Smooth muscle cell (in vitro differentiated cells): ENCODE results near the gene SELENON. TPM values are rescaled to one million over a fixed set of nuclear protein-coding genes. Genes with fewer than 3 reads are reported as not detected.

Experiments
- DNase-seq: peaks from one replicate; lab custom pipeline; 2025; ENCODE audit not compliant: unreplicated experiment; lab: John Stamatoyannopoulos, UW
- H2AFZ ChIP-seq: fragments of 200-600 bp; sonication (generic); 2 replicates; pipeline ENCODE4 v1.6.0; 2016; ENCODE audit warnings: antibody characterized with exemption, low read depth, mild to moderate bottlenecking
- H3F3A ChIP-seq: fragments of 200-600 bp; sonication (generic); 2 replicates; pipeline ENCODE4 v1.6.0; 2017; ENCODE audit warnings: antibody characterized with exemption, low read depth
- H3K27ac ChIP-seq: fragments of 200-600 bp; sonication (generic); 2 replicates; pipeline ENCODE4 v1.5.1; 2016; ENCODE audit warnings: low read depth, mild to moderate bottlenecking
- H3K27me3 ChIP-seq: fragments of 200-600 bp; sonication (generic); 2 replicates; pipeline ENCODE4 v1.6.1; 2016; ENCODE audit warnings: low read depth, mild to moderate bottlenecking
- H3K36me3 ChIP-seq: fragments of 200-600 bp; sonication (generic); 2 replicates; pipeline ENCODE4 v1.5.1; 2016; ENCODE audit warnings: low read depth
- H3K4me1 ChIP-seq: fragments of 200-600 bp; sonication (generic); 2 replicates; pipeline ENCODE4 v1.5.1; 2016; ENCODE audit warnings: low read depth
- H3K4me2 ChIP-seq: fragments of 200-600 bp; sonication (generic); 2 replicates; pipeline ENCODE4 v1.6.0; 2016; ENCODE audit warnings: mild to moderate bottlenecking
- H3K4me3 ChIP-seq: fragments of 200-600 bp; sonication (generic); 2 replicates; pipeline ENCODE4 v1.5.1; 2016; ENCODE audit warnings: mild to moderate bottlenecking
- H3K79me2 ChIP-seq: fragments of 200-600 bp; sonication (generic); 2 replicates; pipeline ENCODE4 v1.6.0; 2016; ENCODE audit warnings: low read depth, mild to moderate bottlenecking
- H3K9ac ChIP-seq: fragments of 200-600 bp; sonication (generic); 2 replicates; pipeline ENCODE4 v1.6.0; 2016; ENCODE audit warnings: low read depth
- H3K9me3 ChIP-seq: fragments of 200-600 bp; sonication (generic); replicated peaks from 2 replicates; pipeline ENCODE4 v1.5.1; 2016; ENCODE audit warnings: low read depth
- H4K20me1 ChIP-seq: fragments of 200-600 bp; sonication (generic); 2 replicates; pipeline ENCODE4 v1.6.0; 2016; ENCODE audit warnings: low read depth
- WGBS: methylation state at CpG from one replicate; pipeline ENCODE4 v1.1.7; 2016; ENCODE audit warnings: low lambda C conversion rate; 5-methylcytosine and 5-hydroxymethylcytosine counted together
- polyA plus RNA-seq: library from polyadenylated mRNA; unstranded; fragments of >200 nt; fragmentation: Nextera tagmentation; extraction: Ambion mirVana; gene quantifications from 2 replicates; pipeline ENCODE4 v1.2.1, GENCODE V29; 2016
- total RNA-seq: library from RNA; depleted of rRNA; stranded (reverse); fragments of >200 nt; gene quantifications from 2 replicates; pipeline ENCODE4 v1.2.3, GENCODE V29; 2014
- TF ChIP-seq, protein P1 (sequence below): fragments of 200-600 bp; sonication (generic); IDR thresholded peaks from 2 replicates; pipeline ENCODE4 v1.5.1; 2017; ENCODE audit warnings: borderline replicate concordance, mild to moderate bottlenecking, antibody characterized with exemption; ENCODE audit not compliant: insufficient read depth, poor library complexity, severe bottlenecking

The SELENON gene
- total and polyA plus RNA-seq, 2 experiments from 2014 or later, result 32.6 to 62.9 TPM

DNA sequence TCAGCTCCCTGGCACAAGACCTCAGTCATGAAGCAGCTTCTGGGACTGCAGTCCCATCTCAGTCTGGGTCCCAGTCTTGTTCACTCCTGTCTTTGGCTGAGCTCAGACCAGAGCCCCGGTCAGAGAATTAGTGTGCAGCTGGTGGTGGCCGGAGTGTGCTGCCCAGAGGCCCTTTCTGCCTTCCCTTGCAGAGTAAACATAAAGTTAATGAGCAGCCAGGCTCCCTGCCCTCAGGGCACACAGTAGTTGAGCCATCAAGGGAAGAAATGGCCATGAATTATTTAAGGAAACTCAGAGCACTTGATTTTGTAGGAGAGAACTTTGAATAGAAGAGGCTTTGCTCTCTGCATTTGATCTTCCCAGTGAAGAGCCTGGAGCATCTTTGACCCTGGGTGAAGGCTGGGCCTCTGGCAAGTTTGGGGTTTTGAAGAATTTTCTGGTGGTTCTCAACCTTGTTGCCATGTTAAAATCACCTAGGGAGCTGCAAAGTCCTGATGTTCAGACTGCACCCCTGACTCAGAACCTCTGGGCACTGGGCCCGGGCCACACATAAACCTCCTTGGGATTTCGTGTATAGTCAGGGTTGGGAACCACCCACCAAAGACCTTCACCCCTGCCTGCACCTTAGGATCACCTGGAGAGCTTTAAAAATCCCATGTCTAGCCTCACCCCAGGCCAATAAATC lies 26.4 kb upstream of the SELENON start:
- Histone ChIP-seq H3F3A (peaks cover 10% of the 10 kb centered on the region), H4K20me1 (no peaks in the 10 kb centered on the region), H3K79me2 (no peaks in the 10 kb centered on the region), H3K4me1 (peaks cover 19% of the 10 kb centered on the region), H2AFZ (no peak overlapping the region), H3K9ac (no peak overlapping the region), H3K9me3 (no peaks in the 10 kb centered on the region), H3K27ac (no peak overlapping the region), H3K36me3 (no peaks in the 10 kb centered on the region), H3K4me3 (no peak overlapping the region), H3K4me2 (no peak overlapping the region), H3K27me3 (no peaks in the 10 kb centered on the region)
- 69% methylated on average over 4 of the region's 4 CpGs for WGBS
- no peak for DNase-seq
- TF ChIP-seq, protein P1, sequence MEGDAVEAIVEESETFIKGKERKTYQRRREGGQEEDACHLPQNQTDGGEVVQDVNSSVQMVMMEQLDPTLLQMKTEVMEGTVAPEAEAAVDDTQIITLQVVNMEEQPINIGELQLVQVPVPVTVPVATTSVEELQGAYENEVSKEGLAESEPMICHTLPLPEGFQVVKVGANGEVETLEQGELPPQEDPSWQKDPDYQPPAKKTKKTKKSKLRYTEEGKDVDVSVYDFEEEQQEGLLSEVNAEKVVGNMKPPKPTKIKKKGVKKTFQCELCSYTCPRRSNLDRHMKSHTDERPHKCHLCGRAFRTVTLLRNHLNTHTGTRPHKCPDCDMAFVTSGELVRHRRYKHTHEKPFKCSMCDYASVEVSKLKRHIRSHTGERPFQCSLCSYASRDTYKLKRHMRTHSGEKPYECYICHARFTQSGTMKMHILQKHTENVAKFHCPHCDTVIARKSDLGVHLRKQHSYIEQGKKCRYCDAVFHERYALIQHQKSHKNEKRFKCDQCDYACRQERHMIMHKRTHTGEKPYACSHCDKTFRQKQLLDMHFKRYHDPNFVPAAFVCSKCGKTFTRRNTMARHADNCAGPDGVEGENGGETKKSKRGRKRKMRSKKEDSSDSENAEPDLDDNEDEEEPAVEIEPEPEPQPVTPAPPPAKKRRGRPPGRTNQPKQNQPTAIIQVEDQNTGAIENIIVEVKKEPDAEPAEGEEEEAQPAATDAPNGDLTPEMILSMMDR, result no peak

DNA sequence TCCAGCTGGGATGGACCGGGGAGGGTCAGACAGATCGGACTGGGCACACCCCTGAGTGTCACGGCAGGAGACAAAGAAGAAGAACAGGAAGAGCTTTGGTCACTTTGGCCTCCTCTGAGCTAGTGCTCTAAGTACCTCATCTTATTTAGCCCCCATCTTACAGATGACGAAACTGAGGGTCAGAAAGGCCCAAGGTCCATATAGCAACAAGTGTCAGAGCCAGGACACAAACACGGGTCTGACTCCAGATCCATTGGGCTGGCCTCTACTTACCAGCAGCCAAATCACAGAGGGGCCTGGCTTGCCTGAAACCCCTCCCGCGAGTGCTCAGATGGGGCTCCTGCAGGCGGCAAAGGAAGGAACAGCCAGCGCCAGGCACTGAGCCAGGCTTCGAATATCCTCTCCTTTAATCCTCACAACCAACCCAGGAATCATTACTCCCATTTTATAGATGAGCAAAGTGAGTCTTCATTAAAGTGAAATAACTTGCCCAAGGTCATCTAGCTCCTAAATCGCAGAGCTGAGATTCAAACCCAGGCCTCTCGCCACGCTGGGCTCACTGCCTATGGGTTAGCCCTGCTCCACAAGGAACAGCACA lies 25.7 kb upstream of the SELENON start:
- Histone ChIP-seq H3K27me3 (no peaks in the 10 kb centered on the region), H3K4me3 (no peak overlapping the region), H3K27ac (no peak overlapping the region), H4K20me1 (no peaks in the 10 kb centered on the region), H3K36me3 (no peaks in the 10 kb centered on the region), H3K9me3 (no peaks in the 10 kb centered on the region), H3K9ac (no peak overlapping the region), H3K4me1 (peaks cover 19% of the 10 kb centered on the region), H3K79me2 (no peaks in the 10 kb centered on the region), H2AFZ (no peak overlapping the region), H3F3A (peaks cover 10% of the 10 kb centered on the region), H3K4me2 (no peak overlapping the region)
- no peak for DNase-seq
- WGBS, result 90% methylated on average over 13 of the region's 13 CpGs
- TF ChIP-seq, protein P1, result no peak

DNA sequence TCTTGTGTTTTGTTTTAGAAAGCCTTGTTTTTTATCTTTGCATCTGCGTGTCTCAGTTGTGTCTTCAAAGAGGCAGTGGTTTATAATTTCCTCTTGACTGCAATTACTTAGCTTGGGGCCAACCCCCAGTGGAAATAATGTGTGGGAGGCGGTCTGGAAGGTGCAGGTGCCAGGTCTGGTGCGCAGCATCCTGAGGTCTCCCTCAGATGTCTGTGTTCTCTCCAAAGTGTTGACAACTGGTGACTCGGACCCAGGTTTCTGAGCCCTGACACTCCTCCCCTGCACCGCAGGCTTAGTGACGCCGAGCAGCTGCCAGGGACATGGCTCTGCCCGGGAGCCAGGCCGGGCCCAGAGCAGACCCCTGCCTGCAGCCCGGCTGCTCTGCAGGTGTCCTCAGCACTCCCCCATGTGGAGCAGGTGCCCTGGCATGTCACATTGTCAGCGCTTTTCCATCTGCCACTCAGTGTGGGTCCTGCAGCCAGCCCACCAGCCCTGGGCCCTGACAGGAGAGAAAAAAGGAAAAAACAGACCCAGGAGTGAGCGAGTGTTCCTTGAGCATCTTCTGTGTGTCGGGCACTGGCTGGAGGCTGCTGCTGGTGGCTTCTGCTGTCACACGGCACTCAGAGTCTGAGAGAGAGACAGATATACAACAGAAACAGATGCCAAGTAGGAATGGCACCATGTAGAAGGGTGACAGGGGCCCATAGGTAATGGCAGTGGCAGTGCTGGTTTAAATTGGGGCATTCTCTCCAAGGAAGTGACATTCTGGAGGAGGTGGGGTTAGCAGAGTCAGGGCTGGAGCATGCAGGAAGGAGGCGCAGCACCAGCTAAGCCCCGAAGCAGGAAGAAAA lies 24.8 kb upstream of the SELENON start:
- Histone ChIP-seq H3K9ac (no peak overlapping the region), H3K4me1 (peaks cover 19% of the 10 kb centered on the region), H3K79me2 (no peaks in the 10 kb centered on the region), H3F3A (peaks cover 10% of the 10 kb centered on the region), H3K4me2 (no peak overlapping the region), H3K9me3 (no peaks in the 10 kb centered on the region), H3K4me3 (no peak overlapping the region), H4K20me1 (no peaks in the 10 kb centered on the region), H3K36me3 (no peaks in the 10 kb centered on the region), H3K27ac (no peak overlapping the region), H3K27me3 (no peaks in the 10 kb centered on the region), H2AFZ (no peak overlapping the region)
- no peak for DNase-seq
- TF ChIP-seq, protein P1, result no peak
- 52% methylated on average over 15 of the region's 16 CpGs for WGBS
